HepG2 (cell line): ENCODE results near the gene FBXW12. TPM values are rescaled to one million over a fixed set of nuclear protein-coding genes. Genes with fewer than 3 reads are reported as not detected.
A peak's percentile ranks its signal among the peaks of the same experiment; 100 is the strongest.

Experiments
- ELF3 ChIP-seq: IDR thresholded peaks from 2 replicates; pipeline ENCODE4 v1.6.1; 2016; ENCODE audit warnings: missing genetic modification reagents, missing compliant biosample characterization
- FOXC1 ChIP-seq: sonication (generic); formaldehyde crosslinking; IDR thresholded peaks from 2 replicates; pipeline ENCODE4 v1.8.0; 2022; ENCODE audit warnings: mild to moderate bottlenecking, missing genetic modification reagents, borderline replicate concordance
- POLR2A ChIP-seq, 2 experiments: IDR thresholded peaks; 2 replicates each; pipeline ENCODE4 v1.6.1; 2011; ENCODE audit warnings: low read depth in 2 of 2, low read length in 2 of 2, mild to moderate bottlenecking in 1 of 2, moderate library complexity in 1 of 2; ENCODE audit not compliant: insufficient read depth in 1 of 2
- REL ChIP-seq: sonication (generic); formaldehyde crosslinking; conservative IDR thresholded peaks from 2 replicates; pipeline ENCODE4 v1.8.0; 2022; ENCODE audit warnings: mild to moderate bottlenecking, missing genetic modification reagents, moderate library complexity
- SSRP1 ChIP-seq: IDR thresholded peaks from 2 replicates; pipeline ENCODE4 v1.6.1; 2016; ENCODE audit warnings: control low read depth
- ZFP82 ChIP-seq: sonication (generic); formaldehyde crosslinking; IDR thresholded peaks from 2 replicates; pipeline ENCODE4 v1.5.1; 2020; ENCODE audit warnings: mild to moderate bottlenecking, missing genetic modification reagents, borderline replicate concordance
- ZNF20 ChIP-seq: sonication (generic); formaldehyde crosslinking; IDR thresholded peaks from 2 replicates; pipeline ENCODE4 v1.4.0; 2020; ENCODE audit warnings: mild to moderate bottlenecking, moderate library complexity, missing genetic modification reagents
- ZNF274 ChIP-seq: sonication (generic); formaldehyde crosslinking; IDR thresholded peaks from 2 replicates; pipeline ENCODE4 v1.5.1; 2020; ENCODE audit warnings: mild to moderate bottlenecking, missing genetic modification reagents
- ZNF850 ChIP-seq: sonication (generic); formaldehyde crosslinking; conservative IDR thresholded peaks from 2 replicates; pipeline ENCODE4 v1.9.0; 2021; ENCODE audit warnings: mild to moderate bottlenecking, missing genetic modification reagents
- polyA plus RNA-seq, 8 experiments: library from polyadenylated mRNA; depleted of rRNA in 3 of 8; stranded (reverse) in 7 of 8; unstranded in 1 of 8; fragments of >200 nt; fragmentation: Illumina TruSeq in 4 of 8; extraction: Trizol in 4 of 8; gene quantifications; 2 replicates each; pipeline versions ENCODE4 v1.2.1 to v1.2.3, GENCODE V29; 2011 to 2016; ENCODE audit warnings: low read depth in 4 of 8, missing spikeins in 1 of 8, mixed read lengths in 1 of 8; ENCODE audit not compliant: insufficient read depth in 1 of 8
- total RNA-seq, 5 experiments: library from RNA; depleted of rRNA; stranded (reverse); fragments of >200 nt; fragmentation: Illumina TruSeq; extraction: Trizol; gene quantifications; 2 replicates each; pipeline ENCODE4 v1.2.3, GENCODE V29; 2016; ENCODE audit warnings: low read depth in 1 of 5
- TF ChIP-seq, protein P1 (sequence below): sonication (generic); formaldehyde crosslinking; conservative IDR thresholded peaks from 2 replicates; pipeline ENCODE4 v1.5.0; 2020; ENCODE audit warnings: missing genetic modification reagents
- TF ChIP-seq, protein P2 (sequence below): sonication (generic); formaldehyde crosslinking; conservative IDR thresholded peaks from 2 replicates; pipeline ENCODE4 v1.4.0; 2020; ENCODE audit warnings: missing genetic modification reagents
- TF ChIP-seq, protein P3 (sequence below): sonication (generic); formaldehyde crosslinking; IDR thresholded peaks from 2 replicates; pipeline ENCODE4 v1.5.0; 2020; ENCODE audit warnings: missing genetic modification reagents
- TF ChIP-seq, protein P4 (sequence below): IDR thresholded peaks from 2 replicates; pipeline ENCODE4 v1.6.1; 2016; ENCODE audit warnings: low read depth, missing genetic modification reagents, missing compliant biosample characterization
- TF ChIP-seq, protein P5 (sequence below): sonication (generic); formaldehyde crosslinking; IDR thresholded peaks from 2 replicates; pipeline ENCODE4 v1.4.0; 2020; ENCODE audit warnings: missing genetic modification reagents, mild to moderate bottlenecking, borderline replicate concordance

The FBXW12 gene
- total and polyA plus RNA-seq, 2 of the 13 experiments (the other 11 are each of a cell fraction or from before 2014, with no cell fraction given): not detected

DNA sequence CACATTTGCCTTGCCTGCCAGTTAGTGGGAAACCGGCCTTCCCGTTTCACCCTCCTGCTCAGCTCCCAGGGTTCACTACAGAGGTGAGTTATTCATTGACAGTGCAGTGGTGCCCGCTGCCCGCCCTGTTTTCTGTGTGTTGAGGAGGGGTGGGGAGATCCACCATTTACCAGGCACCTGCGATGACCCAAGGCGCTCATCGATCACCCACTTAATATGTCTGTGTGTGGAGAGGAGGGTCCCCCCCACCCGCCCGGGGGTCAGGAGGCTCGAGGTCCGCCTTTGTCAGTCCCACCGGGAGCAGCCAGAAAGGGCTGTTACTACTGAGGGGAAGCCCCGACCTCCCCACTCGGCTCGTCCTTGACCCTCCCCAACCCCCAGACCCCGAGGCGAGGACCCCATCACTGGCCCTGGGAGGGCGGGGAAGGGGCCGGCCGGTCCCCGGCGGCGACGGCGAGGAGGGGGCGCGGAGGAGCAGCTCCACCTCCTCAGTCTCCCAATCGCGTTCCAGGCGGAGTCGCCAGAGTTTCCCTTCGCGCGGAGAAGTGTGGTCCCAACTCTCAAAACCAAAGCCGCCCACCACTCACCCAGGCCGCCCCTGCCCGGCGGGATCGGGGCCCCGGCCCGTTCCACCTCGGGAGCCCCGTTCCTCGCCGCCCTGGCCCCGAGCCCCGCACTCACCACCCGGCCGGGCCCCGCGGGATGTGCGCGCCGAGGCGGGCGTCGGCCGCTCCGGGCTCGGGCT, 56.7 kb downstream of the FBXW12 start (continued):
- TF ChIP-seq, protein P1, sequence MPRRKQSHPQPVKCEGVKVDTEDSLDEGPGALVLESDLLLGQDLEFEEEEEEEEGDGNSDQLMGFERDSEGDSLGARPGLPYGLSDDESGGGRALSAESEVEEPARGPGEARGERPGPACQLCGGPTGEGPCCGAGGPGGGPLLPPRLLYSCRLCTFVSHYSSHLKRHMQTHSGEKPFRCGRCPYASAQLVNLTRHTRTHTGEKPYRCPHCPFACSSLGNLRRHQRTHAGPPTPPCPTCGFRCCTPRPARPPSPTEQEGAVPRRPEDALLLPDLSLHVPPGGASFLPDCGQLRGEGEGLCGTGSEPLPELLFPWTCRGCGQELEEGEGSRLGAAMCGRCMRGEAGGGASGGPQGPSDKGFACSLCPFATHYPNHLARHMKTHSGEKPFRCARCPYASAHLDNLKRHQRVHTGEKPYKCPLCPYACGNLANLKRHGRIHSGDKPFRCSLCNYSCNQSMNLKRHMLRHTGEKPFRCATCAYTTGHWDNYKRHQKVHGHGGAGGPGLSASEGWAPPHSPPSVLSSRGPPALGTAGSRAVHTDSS (CRISPR knock-in tag): no peak
- TF ChIP-seq REL: no peak
- TF ChIP-seq, protein P2, sequence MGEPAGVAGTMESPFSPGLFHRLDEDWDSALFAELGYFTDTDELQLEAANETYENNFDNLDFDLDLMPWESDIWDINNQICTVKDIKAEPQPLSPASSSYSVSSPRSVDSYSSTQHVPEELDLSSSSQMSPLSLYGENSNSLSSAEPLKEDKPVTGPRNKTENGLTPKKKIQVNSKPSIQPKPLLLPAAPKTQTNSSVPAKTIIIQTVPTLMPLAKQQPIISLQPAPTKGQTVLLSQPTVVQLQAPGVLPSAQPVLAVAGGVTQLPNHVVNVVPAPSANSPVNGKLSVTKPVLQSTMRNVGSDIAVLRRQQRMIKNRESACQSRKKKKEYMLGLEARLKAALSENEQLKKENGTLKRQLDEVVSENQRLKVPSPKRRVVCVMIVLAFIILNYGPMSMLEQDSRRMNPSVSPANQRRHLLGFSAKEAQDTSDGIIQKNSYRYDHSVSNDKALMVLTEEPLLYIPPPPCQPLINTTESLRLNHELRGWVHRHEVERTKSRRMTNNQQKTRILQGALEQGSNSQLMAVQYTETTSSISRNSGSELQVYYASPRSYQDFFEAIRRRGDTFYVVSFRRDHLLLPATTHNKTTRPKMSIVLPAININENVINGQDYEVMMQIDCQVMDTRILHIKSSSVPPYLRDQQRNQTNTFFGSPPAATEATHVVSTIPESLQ: no peak
- 0 out of 2 replicates have a peak, but pooled peaks have one; percentile 14 for TF ChIP-seq ZFP82
- TF ChIP-seq, protein P3, sequence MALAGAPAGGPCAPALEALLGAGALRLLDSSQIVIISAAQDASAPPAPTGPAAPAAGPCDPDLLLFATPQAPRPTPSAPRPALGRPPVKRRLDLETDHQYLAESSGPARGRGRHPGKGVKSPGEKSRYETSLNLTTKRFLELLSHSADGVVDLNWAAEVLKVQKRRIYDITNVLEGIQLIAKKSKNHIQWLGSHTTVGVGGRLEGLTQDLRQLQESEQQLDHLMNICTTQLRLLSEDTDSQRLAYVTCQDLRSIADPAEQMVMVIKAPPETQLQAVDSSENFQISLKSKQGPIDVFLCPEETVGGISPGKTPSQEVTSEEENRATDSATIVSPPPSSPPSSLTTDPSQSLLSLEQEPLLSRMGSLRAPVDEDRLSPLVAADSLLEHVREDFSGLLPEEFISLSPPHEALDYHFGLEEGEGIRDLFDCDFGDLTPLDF (CRISPR knock-in tag): 0 out of 2 replicates have a peak, but pooled peaks have one; percentile 32
- no peak for TF ChIP-seq ELF3 (CRISPR knock-in tag)
- no peak for TF ChIP-seq FOXC1
- TF ChIP-seq, protein P4, sequence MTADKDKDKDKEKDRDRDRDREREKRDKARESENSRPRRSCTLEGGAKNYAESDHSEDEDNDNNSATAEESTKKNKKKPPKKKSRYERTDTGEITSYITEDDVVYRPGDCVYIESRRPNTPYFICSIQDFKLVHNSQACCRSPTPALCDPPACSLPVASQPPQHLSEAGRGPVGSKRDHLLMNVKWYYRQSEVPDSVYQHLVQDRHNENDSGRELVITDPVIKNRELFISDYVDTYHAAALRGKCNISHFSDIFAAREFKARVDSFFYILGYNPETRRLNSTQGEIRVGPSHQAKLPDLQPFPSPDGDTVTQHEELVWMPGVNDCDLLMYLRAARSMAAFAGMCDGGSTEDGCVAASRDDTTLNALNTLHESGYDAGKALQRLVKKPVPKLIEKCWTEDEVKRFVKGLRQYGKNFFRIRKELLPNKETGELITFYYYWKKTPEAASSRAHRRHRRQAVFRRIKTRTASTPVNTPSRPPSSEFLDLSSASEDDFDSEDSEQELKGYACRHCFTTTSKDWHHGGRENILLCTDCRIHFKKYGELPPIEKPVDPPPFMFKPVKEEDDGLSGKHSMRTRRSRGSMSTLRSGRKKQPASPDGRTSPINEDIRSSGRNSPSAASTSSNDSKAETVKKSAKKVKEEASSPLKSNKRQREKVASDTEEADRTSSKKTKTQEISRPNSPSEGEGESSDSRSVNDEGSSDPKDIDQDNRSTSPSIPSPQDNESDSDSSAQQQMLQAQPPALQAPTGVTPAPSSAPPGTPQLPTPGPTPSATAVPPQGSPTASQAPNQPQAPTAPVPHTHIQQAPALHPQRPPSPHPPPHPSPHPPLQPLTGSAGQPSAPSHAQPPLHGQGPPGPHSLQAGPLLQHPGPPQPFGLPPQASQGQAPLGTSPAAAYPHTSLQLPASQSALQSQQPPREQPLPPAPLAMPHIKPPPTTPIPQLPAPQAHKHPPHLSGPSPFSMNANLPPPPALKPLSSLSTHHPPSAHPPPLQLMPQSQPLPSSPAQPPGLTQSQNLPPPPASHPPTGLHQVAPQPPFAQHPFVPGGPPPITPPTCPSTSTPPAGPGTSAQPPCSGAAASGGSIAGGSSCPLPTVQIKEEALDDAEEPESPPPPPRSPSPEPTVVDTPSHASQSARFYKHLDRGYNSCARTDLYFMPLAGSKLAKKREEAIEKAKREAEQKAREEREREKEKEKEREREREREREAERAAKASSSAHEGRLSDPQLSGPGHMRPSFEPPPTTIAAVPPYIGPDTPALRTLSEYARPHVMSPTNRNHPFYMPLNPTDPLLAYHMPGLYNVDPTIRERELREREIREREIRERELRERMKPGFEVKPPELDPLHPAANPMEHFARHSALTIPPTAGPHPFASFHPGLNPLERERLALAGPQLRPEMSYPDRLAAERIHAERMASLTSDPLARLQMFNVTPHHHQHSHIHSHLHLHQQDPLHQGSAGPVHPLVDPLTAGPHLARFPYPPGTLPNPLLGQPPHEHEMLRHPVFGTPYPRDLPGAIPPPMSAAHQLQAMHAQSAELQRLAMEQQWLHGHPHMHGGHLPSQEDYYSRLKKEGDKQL (CRISPR knock-in tag): no peak
- TF ChIP-seq ZNF850: no peak
- no peak for TF ChIP-seq ZNF20 (CRISPR knock-in tag)
- no peak for TF ChIP-seq POLR2A (IDR thresholded peaks at IDR 0.05; ENCODE audit: insufficient read depth in 1 of 2, low read depth in 2 of 2, low read length in 2 of 2)
- no peak for TF ChIP-seq SSRP1 (CRISPR knock-in tag)
- TF ChIP-seq ZNF274 (CRISPR knock-in tag): no peak
- TF ChIP-seq, protein P5, sequence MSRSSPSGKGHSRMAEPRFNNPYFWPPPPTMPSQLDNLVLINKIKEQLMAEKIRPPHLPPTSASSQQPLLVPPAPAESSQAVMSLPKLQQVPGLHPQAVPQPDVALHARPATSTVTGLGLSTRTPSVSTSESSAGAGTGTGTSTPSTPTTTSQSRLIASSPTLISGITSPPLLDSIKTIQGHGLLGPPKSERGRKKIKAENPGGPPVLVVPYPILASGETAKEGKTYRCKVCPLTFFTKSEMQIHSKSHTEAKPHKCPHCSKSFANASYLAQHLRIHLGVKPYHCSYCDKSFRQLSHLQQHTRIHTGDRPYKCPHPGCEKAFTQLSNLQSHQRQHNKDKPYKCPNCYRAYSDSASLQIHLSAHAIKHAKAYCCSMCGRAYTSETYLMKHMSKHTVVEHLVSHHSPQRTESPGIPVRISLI (CRISPR knock-in tag): no peak
